ENCODE measurements around the gene OBSL1. TPM values are rescaled to one million over a fixed set of nuclear protein-coding genes. Genes with fewer than 3 reads are reported as not detected.

OBSL1 gene
- total and polyA plus RNA-seq, 2 donors (not counting 3 experiments of a cell fraction or from before 2014, with no cell fraction given): 16.7 to 20.7 TPM

- DNase-seq (ENCODE audit: low read depth, low spot score) (no peak), FAIRE-seq (no peak)
- intact Hi-C loops (cut with micrococcal nuclease): no loop called here
- ChIA-PET POLR2A (no interaction called here), CTCF (interaction anchor here (4.1 to 5.0 kb wide), 3 partner anchors 9 to 23 kb away, joined by 67 to 151 read pairs (median 99); partner anchors contain the start of gene GMPPA)
- H3K4me2 ChIP-seq (ENCODE audit: insufficient read depth, low read length): no peak overlapping the region
- no peak overlapping the region for H2AFZ ChIP-seq (ENCODE audit: low read depth, low read length)
- H4K20me1 ChIP-seq (replicated peaks; ENCODE audit: control insufficient read depth, extremely low read depth, insufficient read depth, low read length): no peaks in the 10 kb centered on the region
- no peaks in the 10 kb centered on the region for H3K4me1 ChIP-seq (ENCODE audit: control insufficient read depth, extremely low read depth, insufficient read depth, low read length)
- no peak overlapping the region for H3K27ac ChIP-seq (ENCODE audit: insufficient read depth, low read depth, low read length)
- H3K79me2 ChIP-seq (ENCODE audit: control insufficient read depth, insufficient read depth, low read length): no peaks in the 10 kb centered on the region
- H3K9ac ChIP-seq (replicated peaks; ENCODE audit: extremely low read depth, insufficient read depth, low read length): no peak overlapping the region
- no peaks in the 10 kb centered on the region for H3K9me3 ChIP-seq (replicated peaks; ENCODE audit: control insufficient read depth, insufficient read depth, low read length)
- no peaks in the 10 kb centered on the region for H3K9me1 ChIP-seq (replicated peaks; ENCODE audit: control insufficient read depth, extremely low read depth, insufficient read depth, low read length)
- no TSS peak for BruUV-seq (replicated peaks)
- H3K27me3 ChIP-seq (ENCODE audit: control insufficient read depth in 2 of 2, insufficient read depth in 2 of 2, low read length in 2 of 2): peaks cover 10 to 12% of the 10 kb centered on the region in 2 experiments
- peaks cover 0 to 28% of the 10 kb centered on the region in 2 experiments for H3K36me3 ChIP-seq (ENCODE audit: control insufficient read depth in 2 of 2, extremely low read depth in 1 of 2, insufficient read depth in 2 of 2, low read length in 2 of 2)
- dilution Hi-C loops (cut with MboI; ENCODE audit: extremely low pct_ligation_motif_present, low sequenced_read_pairs): no loop called here
- TF ChIP-seq CTCF (IDR thresholded peaks at IDR 0.05; ENCODE audit: extremely low read depth in 1 of 2, insufficient read depth in 1 of 2, low read depth in 1 of 2, low read length in 2 of 2) (no peak), GATA2 (IDR thresholded peaks at IDR 0.05; ENCODE audit: insufficient read depth, insufficient read length, low read depth, low read length) (no peak), POLR2AphosphoS5 (IDR thresholded peaks at IDR 0.05; ENCODE audit: insufficient read depth, low read depth, low read length) (no peak), EZH2 (IDR thresholded peaks at IDR 0.05; ENCODE audit: borderline replicate concordance, low read depth, low read length, severe bottlenecking) (no peak), MYC (IDR thresholded peaks at IDR 0.05; ENCODE audit: low read depth, low read length) (no peak), JUN (IDR thresholded peaks at IDR 0.05; ENCODE audit: borderline replicate concordance, insufficient read depth, insufficient read length, low read depth) (no peak), MAX (IDR thresholded peaks at IDR 0.05; ENCODE audit: insufficient read depth, insufficient read length) (no peak), FOS (IDR thresholded peaks at IDR 0.05; ENCODE audit: borderline replicate concordance, insufficient read depth, low read length) (no peak)
- H3K4me3 ChIP-seq (replicated peaks in 1 of 3; ENCODE audit: insufficient read depth in 1 of 3, low read depth in 1 of 3, low read length in 3 of 3): no peak overlapping the region
Measured at GRCh38 chr2:219506153-219506801, 65.1 kb downstream of the OBSL1 start.

Data from endothelial cell of umbilical vein (primary cell).